Chondrocyte (in vitro differentiated cells): ENCODE measurements around the gene PRMT3. TPM values are rescaled to one million over a fixed set of nuclear protein-coding genes. Genes with fewer than 3 reads are reported as not detected.

Experiments
- DNase-seq: peaks from one replicate; pipeline ENCODE4 v3.0.0; 2021; ENCODE audit warnings: mixed read lengths, low spot score
- H3K27ac Mint-ChIP-seq: one replicate; pipeline ENCODE4 v1.8.0; 2021; ENCODE audit warnings: mild to moderate bottlenecking, moderate library complexity, mixed read lengths; ENCODE audit not compliant: unreplicated experiment
- H3K27me3 Mint-ChIP-seq: 2 replicates; pipeline ENCODE4 v1.8.0; 2021; ENCODE audit warnings: low read depth, mixed read lengths
- H3K36me3 Mint-ChIP-seq: 2 replicates; pipeline ENCODE4 v1.8.0; 2021; ENCODE audit warnings: low read depth, mixed read lengths
- H3K4me1 Mint-ChIP-seq: 2 replicates; pipeline ENCODE4 v1.8.0; 2021; ENCODE audit warnings: low read depth, mild to moderate bottlenecking, mixed read lengths
- H3K4me3 Mint-ChIP-seq: one replicate; pipeline ENCODE4 v1.8.0; 2021; ENCODE audit warnings: mild to moderate bottlenecking, moderate library complexity, mixed read lengths; ENCODE audit not compliant: unreplicated experiment
- H3K9me3 Mint-ChIP-seq: 2 replicates; pipeline ENCODE4 v1.8.0; 2021; ENCODE audit warnings: low read depth, mixed read lengths
- long read RNA-seq: library from polyadenylated mRNA; stranded (forward); transcript quantifications from one replicate; pipeline ENCODE4 v2.0.0, GENCODE V29; 2021
- total RNA-seq: library from RNA; stranded (reverse); gene quantifications from 3 replicates; pipeline ENCODE4 v1.2.1, GENCODE V29; 2021
- TF ChIP-seq, protein P1 (sequence below): fragments of 200-600 bp; sonication (generic); IDR thresholded peaks from 2 replicates; pipeline ENCODE4 v1.5.0; 2021; ENCODE audit warnings: antibody characterized with exemption, mild to moderate bottlenecking, moderate library complexity

The PRMT3 gene
- 9.1 to 16.8 TPM (median 10.6 TPM) in 3 replicates for total RNA-seq
- long read RNA-seq, transcript PRMT3-202 (16 exons, 2,653 nt), result major isoform, 28 of 37 reads
- long read RNA-seq, partial matches to known transcripts, result 2 of 37 reads
- long read RNA-seq, other reads (novel, unspliced or antisense), result 3 of 37 reads

DNA sequence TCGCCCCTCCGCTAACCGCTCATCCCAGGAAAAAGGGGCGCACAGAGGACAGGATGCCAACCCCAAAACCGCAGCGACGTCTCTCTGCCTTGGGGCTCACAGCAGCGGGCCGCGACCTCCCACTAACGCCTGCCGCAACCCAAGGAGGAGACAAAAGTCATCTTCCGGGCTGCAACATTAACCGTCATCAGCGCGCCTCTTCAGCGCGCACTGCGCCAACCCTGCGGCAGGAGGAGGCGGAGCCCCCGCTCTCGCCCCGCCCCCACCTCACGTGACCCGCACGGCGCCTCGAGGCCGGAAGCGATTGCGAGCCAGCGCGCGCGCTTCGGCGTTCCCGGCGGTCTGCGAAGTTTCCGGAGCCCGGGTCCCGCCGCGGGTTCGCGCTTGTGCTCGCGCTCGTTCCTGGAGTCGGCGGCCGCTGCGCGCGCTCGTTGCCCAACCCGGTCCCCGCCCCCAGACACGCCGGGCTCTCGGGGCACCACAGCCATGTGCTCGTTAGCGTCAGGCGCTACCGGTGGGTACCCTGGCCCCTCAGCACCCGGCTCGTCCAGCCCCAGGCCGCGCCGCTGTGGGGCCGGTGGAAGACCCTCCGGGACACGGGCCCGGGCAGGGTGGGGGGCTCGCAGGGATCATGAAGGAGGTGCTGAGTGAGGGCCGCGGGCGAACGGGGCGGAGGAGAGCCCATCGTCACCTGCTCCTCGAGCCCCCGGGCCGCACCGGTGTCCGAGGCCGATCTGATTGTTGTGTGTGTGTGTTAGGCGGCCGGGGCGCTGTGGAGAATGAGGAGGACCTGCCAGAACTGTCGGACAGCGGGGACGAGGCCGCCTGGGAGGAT is at the start of gene PRMT3:
Gene PRMT3 (plus strand): TSS at position 456 of the 835 bp plus-strand sequence. CDS start 31 bp downstream, at position 487.
- Mint-ChIP-seq H3K36me3 (no peaks in the 10 kb centered on the region), H3K4me3 (peak within 1 kb of the TSS; percentile 95), H3K27ac (peak within 1 kb of the TSS; percentile 100), H3K4me1 (peaks cover 25% of the 10 kb centered on the region), H3K27me3 (no peaks in the 10 kb centered on the region), H3K9me3 (no peaks in the 10 kb centered on the region)
- TF ChIP-seq, protein P1, sequence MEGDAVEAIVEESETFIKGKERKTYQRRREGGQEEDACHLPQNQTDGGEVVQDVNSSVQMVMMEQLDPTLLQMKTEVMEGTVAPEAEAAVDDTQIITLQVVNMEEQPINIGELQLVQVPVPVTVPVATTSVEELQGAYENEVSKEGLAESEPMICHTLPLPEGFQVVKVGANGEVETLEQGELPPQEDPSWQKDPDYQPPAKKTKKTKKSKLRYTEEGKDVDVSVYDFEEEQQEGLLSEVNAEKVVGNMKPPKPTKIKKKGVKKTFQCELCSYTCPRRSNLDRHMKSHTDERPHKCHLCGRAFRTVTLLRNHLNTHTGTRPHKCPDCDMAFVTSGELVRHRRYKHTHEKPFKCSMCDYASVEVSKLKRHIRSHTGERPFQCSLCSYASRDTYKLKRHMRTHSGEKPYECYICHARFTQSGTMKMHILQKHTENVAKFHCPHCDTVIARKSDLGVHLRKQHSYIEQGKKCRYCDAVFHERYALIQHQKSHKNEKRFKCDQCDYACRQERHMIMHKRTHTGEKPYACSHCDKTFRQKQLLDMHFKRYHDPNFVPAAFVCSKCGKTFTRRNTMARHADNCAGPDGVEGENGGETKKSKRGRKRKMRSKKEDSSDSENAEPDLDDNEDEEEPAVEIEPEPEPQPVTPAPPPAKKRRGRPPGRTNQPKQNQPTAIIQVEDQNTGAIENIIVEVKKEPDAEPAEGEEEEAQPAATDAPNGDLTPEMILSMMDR, result peak; percentile 99
- peak; percentile 96 for DNase-seq

DNA sequence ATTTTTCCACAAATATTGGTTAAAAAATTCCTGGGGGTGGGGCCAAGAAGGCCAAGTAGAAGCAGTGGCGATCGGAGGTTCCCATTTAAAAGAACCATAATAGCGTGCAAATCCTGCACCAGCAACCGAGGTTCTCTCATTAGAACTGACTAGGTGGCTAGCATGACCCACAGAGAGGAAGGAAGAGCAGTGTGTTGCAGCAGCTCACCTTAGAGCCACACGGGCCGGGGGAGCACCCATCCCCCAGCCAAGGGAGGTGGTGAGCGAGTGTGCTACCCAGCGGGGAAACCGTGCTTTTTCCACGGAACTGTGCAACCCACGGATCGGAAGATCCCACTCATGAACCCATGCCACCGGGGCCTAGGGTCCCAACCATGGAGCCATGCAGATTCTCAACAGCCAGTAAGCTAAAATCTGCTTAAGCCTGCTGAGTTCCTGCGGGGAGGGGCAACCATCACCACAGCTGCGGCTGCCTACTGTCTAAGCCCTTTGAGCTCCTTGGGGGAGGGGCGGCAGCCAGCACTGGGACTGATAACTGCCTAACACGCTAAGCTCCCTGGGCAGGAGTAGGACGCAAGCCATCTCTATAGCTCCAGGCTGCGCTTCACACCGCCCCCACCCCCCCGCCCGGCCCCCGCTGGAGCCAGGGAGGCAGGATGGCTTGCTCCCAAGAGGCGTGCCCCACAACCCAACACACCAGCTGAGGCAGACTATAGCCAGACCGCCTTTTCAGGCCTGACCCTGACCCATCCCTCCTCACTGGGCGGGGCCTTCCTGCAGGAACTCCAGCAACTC is 45.0 kb upstream of the PRMT3 start:
- no peak overlapping the region for H3K27ac Mint-ChIP-seq
- DNase-seq, result no peak

DNA sequence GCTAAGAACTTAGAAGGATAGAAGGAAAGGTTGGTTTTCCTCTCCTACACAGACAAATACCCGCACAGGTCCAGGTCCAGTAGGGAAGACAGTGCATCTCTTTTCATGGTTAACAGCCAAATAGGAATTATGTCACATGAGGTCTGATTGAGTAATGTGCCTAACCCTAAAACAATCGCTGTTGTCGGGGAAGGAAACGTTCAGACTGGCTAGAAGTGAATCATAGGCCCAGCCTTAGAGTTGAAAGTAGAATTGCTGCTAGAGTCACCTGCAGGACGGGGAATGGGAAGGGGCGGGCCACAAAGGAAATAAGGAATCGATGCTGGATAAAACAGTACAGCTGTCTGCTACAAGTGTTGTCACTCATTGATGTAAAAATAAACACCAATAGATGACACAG is 36.4 kb upstream of the PRMT3 start:
- TF ChIP-seq, protein P1, result no peak
- Mint-ChIP-seq H3K9me3 (no peaks in the 10 kb centered on the region), H3K4me1 (peaks cover 10% of the 10 kb centered on the region), H3K36me3 (no peaks in the 10 kb centered on the region), H3K27me3 (peaks cover 26% of the 10 kb centered on the region), H3K27ac (no peak overlapping the region), H3K4me3 (no peak overlapping the region)
- no peak for DNase-seq

More for the DNA sequence above, 45.0 kb upstream of the PRMT3 start:
- Mint-ChIP-seq H3K36me3 (peaks cover 5% of the 10 kb centered on the region), H3K27me3 (peaks cover 80% of the 10 kb centered on the region), H3K4me1 (no peaks in the 10 kb centered on the region), H3K9me3 (peaks cover 5% of the 10 kb centered on the region), H3K4me3 (no peak overlapping the region)
- TF ChIP-seq, protein P1, result no peak

DNA sequence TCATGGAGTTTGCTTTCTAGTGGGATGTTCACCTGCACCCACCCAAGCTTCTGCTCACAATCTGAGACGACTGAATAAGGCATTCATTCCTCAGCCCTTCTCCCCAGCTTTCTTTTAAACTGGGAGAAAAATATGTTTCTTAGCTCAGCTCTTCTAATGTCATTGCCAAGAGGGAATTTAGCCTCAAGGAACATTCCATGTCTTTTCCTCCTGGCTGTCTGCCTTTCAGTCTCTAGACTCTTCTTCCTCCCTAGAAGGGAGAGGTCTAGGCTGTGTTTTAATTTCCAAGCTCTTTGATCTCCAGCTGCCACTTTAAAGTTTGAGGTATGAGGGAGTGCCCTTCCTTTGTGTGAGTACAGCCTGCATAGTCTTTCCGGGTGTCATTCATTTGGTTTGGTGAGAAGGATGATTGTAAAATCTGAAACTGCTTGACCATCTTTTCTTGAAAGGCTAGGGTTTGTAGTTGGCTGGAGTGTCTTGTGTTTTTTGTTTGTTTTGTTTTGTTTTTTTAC is 35.7 kb upstream of the PRMT3 start:
- TF ChIP-seq, protein P1, result no peak
- Mint-ChIP-seq H3K36me3 (no peaks in the 10 kb centered on the region), H3K9me3 (no peaks in the 10 kb centered on the region), H3K4me1 (peaks cover 10% of the 10 kb centered on the region), H3K4me3 (no peak overlapping the region), H3K27ac (no peak overlapping the region), H3K27me3 (peaks cover 19% of the 10 kb centered on the region)
- DNase-seq, result no peak
